HEK293 (cell line): Measurements from ENCODE around the gene KIF5B.
"Not testable (repeated sequence)": the region's sequence is repeated elsewhere in the genome, so short reads cannot be mapped to it uniquely, and the experiment has no call there.

Experiments
- CTCF ChIA-PET: fragments of 350-600 bp; formaldehyde crosslinking; extraction: SDS; loops from one replicate; lab custom pipeline; 2021; ENCODE audit warnings: antibody characterized with exemption; lab: Yijun Ruan, JAX
- POLR2A ChIA-PET: fragments of 300-600 bp; formaldehyde crosslinking; extraction: SDS; loops from one replicate; lab custom pipeline; 2020; ENCODE audit warnings: antibody characterized with exemption, inconsistent platforms; lab: Yijun Ruan, JAX
- H3K27ac ChIP-seq: fragments of 200-500 bp; sonication (Bioruptor generic); 2 replicates; pipeline ENCODE4 v1.5.1; 2014; ENCODE audit warnings: low read depth, low read length, control low read depth, inconsistent platforms; ENCODE audit errors: extremely low read depth
- H3K36me3 ChIP-seq, 2 experiments: fragments of 200-500 bp in 1 of 2; sonication (Bioruptor generic) in 1 of 2; 1 replicate in 1 of 2; 2 replicates in 1 of 2; pipeline ENCODE4 v1.5.1; 2014 to 2017; ENCODE audit warnings: inconsistent platforms in 2 of 2, low read length in 2 of 2; ENCODE audit not compliant: control insufficient read depth in 2 of 2, insufficient read depth in 1 of 2
- H3K4me1 ChIP-seq: fragments of 200-500 bp; sonication (Bioruptor generic); 2 replicates; pipeline ENCODE4 v1.5.1; 2014; ENCODE audit warnings: mild to moderate bottlenecking, low read length, inconsistent platforms; ENCODE audit not compliant: control insufficient read depth, insufficient read depth
- H3K4me3 ChIP-seq: 2 replicates; pipeline ENCODE4 v1.5.1; 2011; ENCODE audit warnings: low read depth, mild to moderate bottlenecking, control low read depth, low read length, moderate library complexity
- H3K9me3 ChIP-seq: fragments of 200-500 bp; sonication (Bioruptor generic); 2 replicates; pipeline ENCODE4 v1.5.1; 2014; ENCODE audit warnings: low read depth, low read length, inconsistent platforms; ENCODE audit not compliant: control insufficient read depth, insufficient read depth
- GLIS1 ChIP-seq: fragments of 450-650 bp; formaldehyde crosslinking; IDR thresholded peaks from 2 replicates; pipeline ENCODE4 v1.5.1; 2016; ENCODE audit warnings: missing biosample characterization, missing genetic modification characterization
- HOXC10 ChIP-seq: sonication (generic); formaldehyde crosslinking; IDR thresholded peaks from 2 replicates; pipeline ENCODE4 v1.8.1; 2023; ENCODE audit warnings: mild to moderate bottlenecking, missing genetic modification reagents
- HOXD13 ChIP-seq: sonication (generic); formaldehyde crosslinking; IDR thresholded peaks from 2 replicates; pipeline ENCODE4 v1.8.0; 2022; ENCODE audit warnings: missing genetic modification reagents, borderline replicate concordance
- KLF16 ChIP-seq: fragments of 450-650 bp; formaldehyde crosslinking; IDR thresholded peaks from 2 replicates; pipeline ENCODE4 v1.5.1; 2017; ENCODE audit warnings: missing biosample characterization, missing genetic modification characterization
- MYNN ChIP-seq: fragments of 450-650 bp; formaldehyde crosslinking; IDR thresholded peaks from 2 replicates; pipeline ENCODE4 v1.5.1; 2016; ENCODE audit warnings: missing biosample characterization, missing genetic modification characterization, borderline replicate concordance
- OSR2 ChIP-seq: fragments of 450-650 bp; formaldehyde crosslinking; IDR thresholded peaks from 2 replicates; pipeline ENCODE4 v1.5.1; 2016; ENCODE audit warnings: missing biosample characterization, missing genetic modification characterization
- SALL2 ChIP-seq: fragments of 450-650 bp; formaldehyde crosslinking; IDR thresholded peaks from 2 replicates; pipeline ENCODE4 v1.5.0; 2017; ENCODE audit warnings: missing biosample characterization, mild to moderate bottlenecking, missing genetic modification characterization, borderline replicate concordance
- SP2 ChIP-seq: fragments of 450-650 bp; formaldehyde crosslinking; IDR thresholded peaks from 2 replicates; pipeline ENCODE4 v1.5.1; 2016; ENCODE audit warnings: missing biosample characterization, missing genetic modification characterization
- ZBTB17 ChIP-seq: fragments of 450-650 bp; formaldehyde crosslinking; IDR thresholded peaks from 2 replicates; pipeline ENCODE4 v1.5.1; 2016; ENCODE audit warnings: missing biosample characterization, missing genetic modification characterization
- ZFP3 ChIP-seq: fragments of 450-650 bp; formaldehyde crosslinking; IDR thresholded peaks from 2 replicates; pipeline ENCODE4 v1.5.1; 2016; ENCODE audit warnings: low read depth, missing biosample characterization, missing genetic modification characterization
- ZNF214 ChIP-seq: fragments of 450-650 bp; formaldehyde crosslinking; IDR thresholded peaks from 2 replicates; pipeline ENCODE4 v1.5.1; 2017; ENCODE audit warnings: missing biosample characterization, mild to moderate bottlenecking, missing genetic modification characterization, borderline replicate concordance
- ZNF24 ChIP-seq: fragments of 450-650 bp; formaldehyde crosslinking; IDR thresholded peaks from 2 replicates; pipeline ENCODE4 v1.5.1; 2016; ENCODE audit warnings: missing biosample characterization, missing genetic modification characterization
- ZNF248 ChIP-seq: fragments of 450-650 bp; formaldehyde crosslinking; IDR thresholded peaks from 2 replicates; pipeline ENCODE4 v1.5.1; 2017; ENCODE audit warnings: missing biosample characterization, missing genetic modification characterization
- ZNF404 ChIP-seq: fragments of 450-650 bp; formaldehyde crosslinking; IDR thresholded peaks from 2 replicates; pipeline ENCODE4 v1.5.1; 2017; ENCODE audit warnings: missing biosample characterization, missing genetic modification characterization
- ZNF514 ChIP-seq: fragments of 450-650 bp; formaldehyde crosslinking; IDR thresholded peaks from 2 replicates; pipeline ENCODE4 v1.5.1; 2016; ENCODE audit warnings: missing biosample characterization, missing genetic modification characterization
- ZNF561 ChIP-seq: fragments of 450-650 bp; IDR thresholded peaks from 2 replicates; pipeline ENCODE4 v1.5.1; 2018; ENCODE audit warnings: missing biosample characterization, missing genetic modification characterization, borderline replicate concordance
- ZNF629 ChIP-seq: fragments of 450-650 bp; formaldehyde crosslinking; IDR thresholded peaks from 2 replicates; pipeline ENCODE4 v1.5.1; 2017; ENCODE audit warnings: missing biosample characterization, missing genetic modification characterization
- ZNF670 ChIP-seq: fragments of 450-650 bp; formaldehyde crosslinking; IDR thresholded peaks from 2 replicates; pipeline ENCODE4 v1.5.1; 2016; ENCODE audit warnings: missing biosample characterization, missing genetic modification characterization, low read depth
- ZNF747 ChIP-seq: fragments of 450-650 bp; formaldehyde crosslinking; IDR thresholded peaks from 2 replicates; pipeline ENCODE4 v1.5.1; 2016; ENCODE audit warnings: missing biosample characterization, missing genetic modification characterization
- ZNF785 ChIP-seq: fragments of 450-650 bp; formaldehyde crosslinking; IDR thresholded peaks from 2 replicates; pipeline ENCODE4 v1.5.1; 2016; ENCODE audit warnings: missing biosample characterization, missing genetic modification characterization
- ZNF843 ChIP-seq: fragments of 450-650 bp; formaldehyde crosslinking; IDR thresholded peaks from 2 replicates; pipeline ENCODE4 v1.5.1; 2016; ENCODE audit warnings: missing biosample characterization, missing genetic modification characterization
- TF ChIP-seq, protein P1 (sequence below): fragments of 450-650 bp; formaldehyde crosslinking; IDR thresholded peaks from 2 replicates; pipeline ENCODE4 v1.5.1; 2016; ENCODE audit warnings: missing biosample characterization, missing genetic modification characterization, borderline replicate concordance
- TF ChIP-seq, protein P2 (sequence below): fragments of 450-650 bp; formaldehyde crosslinking; IDR thresholded peaks from 2 replicates; pipeline ENCODE4 v1.5.1; 2016; ENCODE audit warnings: missing biosample characterization, missing genetic modification characterization
- TF ChIP-seq, protein P3 (sequence below): fragments of 450-650 bp; formaldehyde crosslinking; IDR thresholded peaks from 2 replicates; pipeline ENCODE4 v1.5.1; 2017; ENCODE audit warnings: missing biosample characterization, missing genetic modification characterization

KIF5B gene

DNA sequence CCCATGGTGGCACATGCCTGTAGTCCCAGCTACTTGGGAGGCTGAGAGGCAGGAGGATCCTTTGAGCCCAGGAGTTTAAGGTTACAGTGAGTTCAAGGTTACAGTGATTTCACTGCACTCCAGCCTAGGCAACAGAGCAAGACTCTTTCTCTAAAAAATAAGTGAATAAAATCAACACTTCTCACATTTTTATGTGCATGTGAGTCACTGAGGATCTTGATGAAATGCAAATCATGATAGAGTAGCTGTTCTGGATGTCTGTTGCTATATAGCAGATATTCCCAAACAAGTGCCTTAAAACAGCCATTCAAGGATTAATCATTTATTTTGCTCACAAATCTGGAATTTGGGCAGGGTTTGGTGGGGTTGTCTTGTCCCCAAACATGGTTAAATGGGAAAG is 65.3 kb downstream of the KIF5B start:
- no peak overlapping the region for H3K4me3 ChIP-seq
- no peaks in the 10 kb centered on the region for H3K4me1 ChIP-seq
- CTCF ChIA-PET = interaction anchor here (0.9 to 1.4 kb wide), 2 partner anchors 14 to 119 kb away, joined by 4 read pairs; no protein-coding TSS in a partner anchor
- POLR2A ChIA-PET = no interaction called here
- H3K27ac ChIP-seq = no peak overlapping the region
- H3K36me3 ChIP-seq = no peaks in the 10 kb centered on the region
- no peak for TF ChIP-seq ZNF248 (tag by site-specific recombination)
- TF ChIP-seq ZNF404 = no peak
- TF ChIP-seq HOXD13 = no peak
- TF ChIP-seq ZNF747 (tag by site-specific recombination) = no peak
- TF ChIP-seq, protein P1, sequence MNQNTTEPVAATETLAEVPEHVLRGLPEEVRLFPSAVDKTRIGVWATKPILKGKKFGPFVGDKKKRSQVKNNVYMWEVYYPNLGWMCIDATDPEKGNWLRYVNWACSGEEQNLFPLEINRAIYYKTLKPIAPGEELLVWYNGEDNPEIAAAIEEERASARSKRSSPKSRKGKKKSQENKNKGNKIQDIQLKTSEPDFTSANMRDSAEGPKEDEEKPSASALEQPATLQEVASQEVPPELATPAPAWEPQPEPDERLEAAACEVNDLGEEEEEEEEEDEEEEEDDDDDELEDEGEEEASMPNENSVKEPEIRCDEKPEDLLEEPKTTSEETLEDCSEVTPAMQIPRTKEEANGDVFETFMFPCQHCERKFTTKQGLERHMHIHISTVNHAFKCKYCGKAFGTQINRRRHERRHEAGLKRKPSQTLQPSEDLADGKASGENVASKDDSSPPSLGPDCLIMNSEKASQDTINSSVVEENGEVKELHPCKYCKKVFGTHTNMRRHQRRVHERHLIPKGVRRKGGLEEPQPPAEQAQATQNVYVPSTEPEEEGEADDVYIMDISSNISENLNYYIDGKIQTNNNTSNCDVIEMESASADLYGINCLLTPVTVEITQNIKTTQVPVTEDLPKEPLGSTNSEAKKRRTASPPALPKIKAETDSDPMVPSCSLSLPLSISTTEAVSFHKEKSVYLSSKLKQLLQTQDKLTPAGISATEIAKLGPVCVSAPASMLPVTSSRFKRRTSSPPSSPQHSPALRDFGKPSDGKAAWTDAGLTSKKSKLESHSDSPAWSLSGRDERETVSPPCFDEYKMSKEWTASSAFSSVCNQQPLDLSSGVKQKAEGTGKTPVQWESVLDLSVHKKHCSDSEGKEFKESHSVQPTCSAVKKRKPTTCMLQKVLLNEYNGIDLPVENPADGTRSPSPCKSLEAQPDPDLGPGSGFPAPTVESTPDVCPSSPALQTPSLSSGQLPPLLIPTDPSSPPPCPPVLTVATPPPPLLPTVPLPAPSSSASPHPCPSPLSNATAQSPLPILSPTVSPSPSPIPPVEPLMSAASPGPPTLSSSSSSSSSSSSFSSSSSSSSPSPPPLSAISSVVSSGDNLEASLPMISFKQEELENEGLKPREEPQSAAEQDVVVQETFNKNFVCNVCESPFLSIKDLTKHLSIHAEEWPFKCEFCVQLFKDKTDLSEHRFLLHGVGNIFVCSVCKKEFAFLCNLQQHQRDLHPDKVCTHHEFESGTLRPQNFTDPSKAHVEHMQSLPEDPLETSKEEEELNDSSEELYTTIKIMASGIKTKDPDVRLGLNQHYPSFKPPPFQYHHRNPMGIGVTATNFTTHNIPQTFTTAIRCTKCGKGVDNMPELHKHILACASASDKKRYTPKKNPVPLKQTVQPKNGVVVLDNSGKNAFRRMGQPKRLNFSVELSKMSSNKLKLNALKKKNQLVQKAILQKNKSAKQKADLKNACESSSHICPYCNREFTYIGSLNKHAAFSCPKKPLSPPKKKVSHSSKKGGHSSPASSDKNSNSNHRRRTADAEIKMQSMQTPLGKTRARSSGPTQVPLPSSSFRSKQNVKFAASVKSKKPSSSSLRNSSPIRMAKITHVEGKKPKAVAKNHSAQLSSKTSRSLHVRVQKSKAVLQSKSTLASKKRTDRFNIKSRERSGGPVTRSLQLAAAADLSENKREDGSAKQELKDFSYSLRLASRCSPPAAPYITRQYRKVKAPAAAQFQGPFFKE = no peak
- TF ChIP-seq, protein P2, sequence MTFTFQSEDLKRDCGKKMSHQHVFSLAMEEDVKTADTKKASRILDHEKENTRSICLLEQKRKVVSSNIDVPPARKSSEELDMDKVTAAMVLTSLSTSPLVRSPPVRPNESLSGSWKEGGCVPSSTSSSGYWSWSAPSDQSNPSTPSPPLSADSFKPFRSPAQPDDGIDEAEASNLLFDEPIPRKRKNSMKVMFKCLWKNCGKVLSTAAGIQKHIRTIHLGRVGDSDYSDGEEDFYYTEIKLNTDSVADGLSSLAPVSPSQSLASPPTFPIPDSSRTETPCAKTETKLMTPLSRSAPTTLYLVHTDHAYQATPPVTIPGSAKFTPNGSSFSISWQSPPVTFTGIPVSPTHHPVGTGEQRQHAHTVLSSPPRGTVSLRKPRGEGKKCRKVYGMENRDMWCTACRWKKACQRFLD (tag by site-specific recombination) = no peak
- TF ChIP-seq ZNF24 (tag by site-specific recombination) = no peak
- no peak for TF ChIP-seq OSR2 (tag by site-specific recombination)
- TF ChIP-seq, all 188 proteins: peak for 0
- H3K9me3 ChIP-seq = no peaks in the 10 kb centered on the region

DNA sequence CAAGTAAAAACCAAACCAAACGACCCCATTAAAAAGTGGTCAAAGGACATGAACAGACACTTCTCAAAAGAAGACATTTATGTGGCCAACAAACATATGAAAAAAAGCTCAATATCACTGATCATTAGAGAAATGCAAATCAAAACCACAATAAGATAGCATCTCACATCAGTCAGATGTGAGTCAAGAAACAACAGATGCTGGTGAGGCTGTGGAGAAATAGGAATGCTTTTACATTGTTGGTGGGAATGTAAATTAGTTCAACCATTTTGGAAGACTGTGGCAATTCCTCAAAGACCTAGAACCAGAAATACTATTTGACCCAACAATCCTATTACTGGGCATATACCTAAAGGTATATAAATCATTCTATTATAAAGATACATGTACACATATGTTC is 68.4 kb downstream of the KIF5B start:
- H3K27ac ChIP-seq, H3K36me3 ChIP-seq, H3K4me3 ChIP-seq, H3K4me1 ChIP-seq, H3K9me3 ChIP-seq, CTCF ChIA-PET, POLR2A ChIA-PET: not testable (repeated sequence)

DNA sequence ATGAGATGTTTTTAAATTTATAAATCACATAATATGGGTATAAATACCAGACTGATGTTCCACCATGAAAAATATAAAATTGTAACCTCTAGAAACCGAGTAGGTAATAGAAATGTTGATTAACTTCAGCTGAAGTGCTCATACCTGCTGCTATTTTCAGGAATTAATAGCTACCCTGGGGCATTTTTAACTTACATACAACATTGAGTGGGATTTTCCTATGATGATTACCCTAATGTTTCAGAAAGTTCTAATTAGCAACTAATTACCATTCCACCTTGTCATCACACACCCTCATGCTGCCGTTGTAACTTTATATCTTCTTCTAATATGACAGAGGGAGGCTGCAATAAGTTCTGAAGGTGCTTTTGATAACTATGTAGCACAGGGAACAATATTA is 74.1 kb downstream of the KIF5B start:
- H3K4me3 ChIP-seq = no peak overlapping the region
- no peaks in the 10 kb centered on the region for H3K9me3 ChIP-seq
- CTCF ChIA-PET = interaction anchor here (0.6 to 0.7 kb wide), 3 partner anchors 8 to 33 kb away, joined by 3 to 4 read pairs (median 3); no protein-coding TSS in a partner anchor
- POLR2A ChIA-PET = interaction anchor here (0.7 kb wide), 1 partner anchor 1163 kb away, joined by 3 read pairs; no protein-coding TSS in a partner anchor
- no peak for TF ChIP-seq SP2 (tag by site-specific recombination)
- TF ChIP-seq ZNF843 (tag by site-specific recombination) = no peak
- TF ChIP-seq ZNF670 (tag by site-specific recombination) = no peak
- TF ChIP-seq ZNF514 (tag by site-specific recombination) = no peak
- no peak for TF ChIP-seq ZNF404
- no peak for TF ChIP-seq ZNF561
- TF ChIP-seq ZFP3 (tag by site-specific recombination) = no peak
- no peak for TF ChIP-seq HOXC10
- TF ChIP-seq ZBTB17 (tag by site-specific recombination) = no peak
- TF ChIP-seq SALL2 (tag by site-specific recombination) = no peak
- TF ChIP-seq OSR2 (tag by site-specific recombination) = no peak
- TF ChIP-seq, protein P3, sequence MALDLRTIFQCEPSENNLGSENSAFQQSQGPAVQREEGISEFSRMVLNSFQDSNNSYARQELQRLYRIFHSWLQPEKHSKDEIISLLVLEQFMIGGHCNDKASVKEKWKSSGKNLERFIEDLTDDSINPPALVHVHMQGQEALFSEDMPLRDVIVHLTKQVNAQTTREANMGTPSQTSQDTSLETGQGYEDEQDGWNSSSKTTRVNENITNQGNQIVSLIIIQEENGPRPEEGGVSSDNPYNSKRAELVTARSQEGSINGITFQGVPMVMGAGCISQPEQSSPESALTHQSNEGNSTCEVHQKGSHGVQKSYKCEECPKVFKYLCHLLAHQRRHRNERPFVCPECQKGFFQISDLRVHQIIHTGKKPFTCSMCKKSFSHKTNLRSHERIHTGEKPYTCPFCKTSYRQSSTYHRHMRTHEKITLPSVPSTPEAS (tag by site-specific recombination) = no peak
- TF ChIP-seq ZNF785 (tag by site-specific recombination) = no peak
- TF ChIP-seq ZNF629 = no peak
- TF ChIP-seq GLIS1 (tag by site-specific recombination) = no peak
- no peak for TF ChIP-seq ZNF214 (tag by site-specific recombination)
- no peak for TF ChIP-seq KLF16 (tag by site-specific recombination)
- no peak for TF ChIP-seq MYNN
- no peaks in the 10 kb centered on the region for H3K4me1 ChIP-seq
- H3K27ac ChIP-seq = no peak overlapping the region
- no peaks in the 10 kb centered on the region for H3K36me3 ChIP-seq
